ENCODE data around the gene NDUFA8. TPM values are rescaled to one million over a fixed set of nuclear protein-coding genes. Genes with fewer than 3 reads are reported as not detected.

NDUFA8 gene
- total RNA-seq, 2 donors from 2014 or later = 11.9 to 16.9 TPM

DNA sequence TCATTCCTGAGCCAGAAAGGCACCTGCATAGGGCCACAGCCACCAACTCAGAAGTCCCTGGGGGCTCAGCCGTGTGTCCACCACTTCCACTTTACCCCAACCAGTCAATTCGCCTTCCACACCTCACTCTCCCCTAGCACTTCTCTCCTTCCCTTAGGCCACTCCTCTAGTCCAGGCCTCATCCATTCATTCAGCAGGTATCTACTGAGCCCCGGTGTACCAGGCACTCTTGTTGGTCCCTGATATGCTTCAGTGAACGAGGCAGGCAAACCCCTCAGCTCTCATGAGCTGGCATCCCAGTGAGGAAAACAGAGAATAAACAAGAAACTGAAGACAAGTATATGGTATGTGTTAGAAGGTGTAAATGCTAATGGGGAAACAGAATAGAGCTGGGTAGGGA is 28.7 kb downstream of the NDUFA8 start:
- DNase-seq (no peak), ATAC-seq (no peak)
- Histone ChIP-seq H3K4me3 (no peak overlapping the region), H3K27ac (no peak overlapping the region), H3K4me1 (peaks cover 12% of the 10 kb centered on the region), H3K9me3 (no peaks in the 10 kb centered on the region), H3K27me3 (peaks cover 0 to 8% of the 10 kb centered on the region in 2 donors), H3K36me3 (replicated peaks in 1 of 2; ENCODE audit: insufficient read depth in 1 of 2, low read depth in 2 of 2) (no peaks in the 10 kb centered on the region)
- TF ChIP-seq POLR2A (IDR thresholded peaks at IDR 0.05) (no peak), CTCF (IDR thresholded peaks at IDR 0.05) (no peak)
- WGBS, 2 donors = 74 to 77% methylated on average over 4 of the region's 4 CpGs
- intact Hi-C loops (cut with DNase I) = no loop called here

- Histone ChIP-seq H3K4me3 (no peak overlapping the region), H3K4me1 (peaks cover 18% of the 10 kb centered on the region), H3K27ac (no peak overlapping the region), H3K36me3 (replicated peaks in 1 of 2; ENCODE audit: insufficient read depth in 1 of 2, low read depth in 2 of 2) (no peaks in the 10 kb centered on the region), H3K9me3 (no peaks in the 10 kb centered on the region), H3K27me3 (peaks cover 0 to 13% of the 10 kb centered on the region in 2 donors)
- ATAC-seq (no peak), DNase-seq (no peak)
- intact Hi-C loops (cut with DNase I) = loop anchor here (5.0 kb wide), 1 partner anchor 222 kb away; no protein-coding TSS in a partner anchor
- WGBS, 2 donors = 83 to 88% methylated on average over 2 of the region's 2 CpGs
- TF ChIP-seq CTCF (IDR thresholded peaks at IDR 0.05) (no peak), POLR2A (IDR thresholded peaks at IDR 0.05) (no peak)
Observed at GRCh38 chr9:122129969-122130368, 29.6 kb downstream of the NDUFA8 start.

GRCh38 chr9:122128969-122129343 is 30.6 kb downstream of the NDUFA8 start:
- H3K9me3 ChIP-seq = no peaks in the 10 kb centered on the region
- WGBS, 2 donors = 70 to 79% methylated on average over 6 to 7 of the region's 7 CpGs
- no peak overlapping the region for H3K27ac ChIP-seq
- ATAC-seq (no peak), DNase-seq (no peak)
- intact Hi-C loops (cut with DNase I) = loop anchor here (5.0 kb wide), 1 partner anchor 223 kb away; no protein-coding TSS in a partner anchor
- no peak for TF ChIP-seq CTCF (IDR thresholded peaks at IDR 0.05)
- no peak for TF ChIP-seq POLR2A (IDR thresholded peaks at IDR 0.05)
- H3K36me3 ChIP-seq (replicated peaks in 1 of 2; ENCODE audit: insufficient read depth in 1 of 2, low read depth in 2 of 2) = no peaks in the 10 kb centered on the region
- H3K4me3 ChIP-seq = no peak overlapping the region
- peaks cover 18% of the 10 kb centered on the region for H3K4me1 ChIP-seq
- peaks cover 0 to 13% of the 10 kb centered on the region in 2 donors for H3K27me3 ChIP-seq

DNA sequence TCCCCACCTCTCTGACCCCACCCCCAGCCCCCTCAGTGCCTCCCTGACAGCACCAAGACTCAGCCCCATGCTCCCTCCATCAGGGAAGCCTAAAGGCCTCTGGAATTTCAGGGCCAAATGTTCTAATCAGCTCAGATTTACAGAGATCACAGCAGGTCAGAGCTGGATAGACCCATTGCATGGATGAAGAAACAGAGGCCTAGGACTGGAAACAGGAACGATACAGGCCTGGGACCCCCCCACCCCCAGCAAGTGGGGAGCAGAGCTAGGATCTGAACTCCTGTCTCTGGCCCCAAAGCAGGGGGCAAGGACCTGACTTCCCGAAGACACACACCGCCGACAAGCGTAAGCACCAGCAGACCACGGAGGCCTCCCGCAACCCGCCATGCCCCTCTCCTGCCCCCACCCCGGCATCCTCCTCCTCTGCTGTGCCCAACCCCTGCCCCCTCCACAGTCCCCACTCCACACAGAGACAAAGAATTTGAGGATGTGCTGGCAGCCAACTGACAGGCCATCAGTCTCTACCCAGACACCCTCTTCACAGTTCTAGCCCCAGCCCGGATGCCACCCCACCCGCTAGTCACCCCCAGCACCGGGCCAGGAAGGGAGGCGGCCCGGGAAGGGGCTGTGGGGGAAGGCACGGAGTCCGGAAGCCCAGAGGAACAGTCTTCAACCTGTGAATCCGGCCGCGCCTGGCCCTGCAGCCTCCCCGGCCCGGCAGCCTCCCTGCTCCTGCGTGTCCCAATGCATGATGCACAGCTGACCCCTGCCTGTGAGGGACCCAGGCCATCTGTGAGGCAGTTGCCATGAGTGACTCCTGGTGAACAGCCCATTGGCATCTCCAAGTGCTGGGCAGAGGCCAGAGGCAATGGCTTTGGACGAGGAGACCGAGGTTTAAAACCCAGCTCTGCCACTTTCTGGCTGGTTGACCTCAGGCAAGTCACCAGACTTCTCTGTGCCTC is 31.3 kb downstream of the NDUFA8 start:
- Histone ChIP-seq H3K4me3 (no peak overlapping the region), H3K36me3 (replicated peaks in 1 of 2; ENCODE audit: insufficient read depth in 1 of 2, low read depth in 2 of 2) (no peaks in the 10 kb centered on the region), H3K27me3 (peaks cover 0 to 13% of the 10 kb centered on the region in 2 donors), H3K9me3 (no peaks in the 10 kb centered on the region), H3K27ac (no peak overlapping the region), H3K4me1 (peaks cover 18% of the 10 kb centered on the region)
- WGBS, 2 donors = 77 to 83% methylated on average over 18 to 24 of the region's 24 CpGs
- ATAC-seq (peak; percentile 11), DNase-seq (no peak)
- intact Hi-C loops (cut with DNase I) = loop anchor here (5.0 kb wide), 1 partner anchor 224 kb away; no protein-coding TSS in a partner anchor
- TF ChIP-seq POLR2A (IDR thresholded peaks at IDR 0.05) = no peak
- TF ChIP-seq CTCF (IDR thresholded peaks at IDR 0.05) = no peak
